HG02759 (cell line): ENCODE data around the gene METTL22.

ENCODE experiments used
- ATAC-seq: cut with Tn5 transposase; IDR thresholded peaks from one replicate; pipeline ENCODE4 v1.9.1; 2021; ENCODE audit warnings: mild to moderate bottlenecking, moderate library complexity; ENCODE audit not compliant: unreplicated experiment

Gene METTL22

DNA sequence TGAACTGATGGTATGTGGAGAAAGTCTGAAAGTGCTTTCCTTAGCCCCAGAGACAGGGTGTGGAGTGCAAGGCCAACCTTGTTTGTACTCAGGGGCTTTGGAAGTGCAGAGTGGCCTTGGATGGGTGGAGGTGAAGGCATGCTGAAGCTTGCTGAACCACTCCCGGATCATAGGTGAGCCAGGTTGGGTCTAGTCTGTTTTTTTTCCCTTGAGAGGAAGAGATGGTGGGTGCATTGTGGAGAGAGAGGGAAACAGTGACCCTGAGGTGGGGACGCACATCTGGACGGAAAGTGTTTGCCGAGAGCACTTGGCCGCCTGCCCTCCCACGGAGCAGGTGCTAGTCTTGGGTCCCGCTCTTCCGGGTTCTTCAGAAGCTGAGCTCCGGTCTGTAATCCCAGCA is 65.4 kb downstream of the METTL22 start:
- no peak for ATAC-seq

- no peak for ATAC-seq
Measured at GRCh38 chr16:8689686-8690085, 68.2 kb downstream of the METTL22 start.

DNA sequence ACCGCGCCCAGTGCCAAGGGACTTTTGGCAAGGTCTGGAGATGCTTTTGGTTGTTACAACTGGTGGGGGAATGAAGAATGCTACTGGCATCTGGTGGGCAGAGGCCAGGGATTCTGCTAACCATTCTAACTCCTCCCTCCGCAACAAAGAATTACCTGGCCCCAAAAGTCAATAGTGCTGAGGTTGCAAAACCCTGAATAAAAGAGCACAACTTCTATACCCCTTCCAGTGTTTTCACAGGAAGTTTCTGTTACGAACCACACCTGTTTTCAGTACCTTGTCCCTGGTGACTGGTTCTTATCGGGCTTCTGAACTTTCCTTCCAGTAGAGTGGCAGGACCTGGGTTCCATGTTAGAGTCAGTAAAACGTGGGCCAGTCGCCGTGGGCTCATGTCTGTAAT is 70.2 kb downstream of the METTL22 start:
- no peak for ATAC-seq

GRCh38 chr16:8694795-8695728 is 73.6 kb downstream of the METTL22 start:
- no peak for ATAC-seq

GRCh38 chr16:8696880-8697279 is 75.4 kb downstream of the METTL22 start:
- ATAC-seq, result no peak

DNA sequence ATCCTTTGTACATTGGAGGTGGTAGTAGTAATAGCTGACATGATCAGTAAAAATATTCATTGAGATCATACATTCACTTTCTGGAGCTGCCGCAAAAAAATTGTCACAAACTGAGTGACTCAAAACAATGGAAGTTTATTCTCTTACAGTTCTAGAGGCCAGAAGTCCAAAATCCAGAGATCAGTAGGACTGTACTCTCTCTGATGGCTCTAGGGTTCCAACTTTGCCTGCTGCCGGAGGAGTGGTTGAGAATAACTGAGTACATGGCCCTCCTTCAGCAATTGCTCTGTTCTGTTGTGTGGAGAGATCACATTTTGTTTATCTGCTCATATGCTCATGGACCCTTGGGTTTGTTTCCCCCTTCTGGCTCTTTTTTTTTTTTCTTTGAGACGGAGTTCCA is 76.5 kb downstream of the METTL22 start:
- ATAC-seq, result no peak
